Endothelial cell of umbilical vein (primary cell): Measurements from ENCODE around the gene F9. TPM values are rescaled to one million over a fixed set of nuclear protein-coding genes. Genes with fewer than 3 reads are reported as not detected.
A peak's percentile ranks its signal among the peaks of the same experiment; 100 is the strongest.

Source experiments
- BruUV-seq: library from RNA; stranded (reverse); fragments of 400-500 nt; replicated peaks from 2 replicates; lab custom pipeline; 2021; lab: Mats Ljungman, UMichigan
- CTCF ChIA-PET: fragments of 300-600, 350-600 bp; sonication (Branson Sonifier 250); formaldehyde crosslinking; loops from one replicate; lab custom pipeline; 2021; ENCODE audit warnings: antibody characterized with exemption, inconsistent platforms; lab: Charles Lee
- POLR2A ChIA-PET: fragments of 300-600, 350-600 bp; sonication (Branson Sonifier 250); formaldehyde crosslinking; loops from one replicate; lab custom pipeline; 2021; ENCODE audit warnings: antibody characterized with exemption, inconsistent platforms; lab: Charles Lee
- DNase-seq: peaks from one replicate; pipeline ENCODE4 v3.0.0-alpha.2; 2011; ENCODE audit warnings: low read depth, low spot score
- FAIRE-seq: peaks from 2 replicates; lab custom pipeline; 2011; peaks lifted over from hg19 to GRCh38; lab: Jason Lieb, UNC
- H2AFZ ChIP-seq: 2 replicates; pipeline ENCODE4 v1.6.0; 2012; ENCODE audit warnings: low read depth, low read length, control low read depth, inconsistent platforms
- H3K27ac ChIP-seq: 2 replicates; pipeline ENCODE4 v1.5.1; 2011; ENCODE audit warnings: low read depth, mild to moderate bottlenecking, control low read depth, low read length, moderate library complexity; ENCODE audit not compliant: insufficient read depth
- H3K27me3 ChIP-seq, 2 experiments: 2 replicates each; pipeline versions ENCODE4 v1.6.0 to v1.6.1; 2011; ENCODE audit warnings: low read length in 2 of 2, mixed read lengths in 1 of 2; ENCODE audit not compliant: control insufficient read depth in 2 of 2, insufficient read depth in 2 of 2
- H3K36me3 ChIP-seq, 2 experiments: 2 replicates in 1 of 2; 3 replicates in 1 of 2; pipeline ENCODE4 v1.5.1; 2011; ENCODE audit warnings: low read length in 2 of 2, mild to moderate bottlenecking in 1 of 2, moderate library complexity in 1 of 2; ENCODE audit not compliant: control insufficient read depth in 2 of 2, insufficient read depth in 2 of 2; ENCODE audit errors: extremely low read depth in 1 of 2
- H3K4me1 ChIP-seq: 3 replicates; pipeline ENCODE4 v1.5.1; 2011; ENCODE audit warnings: mild to moderate bottlenecking, low read length; ENCODE audit not compliant: control insufficient read depth, insufficient read depth; ENCODE audit errors: extremely low read depth
- H3K4me2 ChIP-seq: 2 replicates; pipeline ENCODE4 v1.6.1; 2011; ENCODE audit warnings: low read length, control low read depth, mixed read lengths; ENCODE audit not compliant: insufficient read depth
- H3K4me3 ChIP-seq, 3 experiments: fragments of 200-600 bp in 1 of 3; sonication (generic), shearing (Covaris generic) in 1 of 3; replicated peaks in 1 of 3; 2 replicates each; pipeline ENCODE4 v1.5.1; 2011 to 2016; ENCODE audit warnings: control low read depth in 3 of 3, low read length in 3 of 3, mild to moderate bottlenecking in 2 of 3, inconsistent platforms in 1 of 3, low read depth in 1 of 3, moderate library complexity in 1 of 3; ENCODE audit not compliant: insufficient read depth in 1 of 3
- H3K79me2 ChIP-seq: 2 replicates; pipeline ENCODE4 v1.6.0; 2012; ENCODE audit warnings: low read length, inconsistent platforms; ENCODE audit not compliant: control insufficient read depth, insufficient read depth
- H3K9ac ChIP-seq: replicated peaks from 2 replicates; pipeline ENCODE3; 2011; ENCODE audit warnings: low read length, control low read depth; ENCODE audit not compliant: insufficient read depth; ENCODE audit errors: extremely low read depth
- H3K9me1 ChIP-seq: replicated peaks from 3 replicates; pipeline ENCODE4 v1.6.0; 2011; ENCODE audit warnings: mild to moderate bottlenecking, low read length; ENCODE audit not compliant: control insufficient read depth, insufficient read depth; ENCODE audit errors: extremely low read depth
- H3K9me3 ChIP-seq: replicated peaks from 2 replicates; pipeline ENCODE4 v1.5.1; 2012; ENCODE audit warnings: low read length, inconsistent platforms; ENCODE audit not compliant: control insufficient read depth, insufficient read depth
- H4K20me1 ChIP-seq: replicated peaks from 2 replicates; pipeline ENCODE3; 2011; ENCODE audit warnings: mild to moderate bottlenecking, low read length; ENCODE audit not compliant: control insufficient read depth, insufficient read depth; ENCODE audit errors: extremely low read depth
- CTCF ChIP-seq, 2 donors: IDR thresholded peaks; 1 replicate in 1 of 2; 2 replicates in 1 of 2; pipeline ENCODE4 v1.5.1; 2011; ENCODE audit warnings: low read length in 2 of 2, mild to moderate bottlenecking in 2 of 2, moderate library complexity in 2 of 2, control low read depth in 1 of 2, inconsistent platforms in 1 of 2, low read depth in 1 of 2; ENCODE audit not compliant: insufficient read depth in 1 of 2; ENCODE audit errors: extremely low read depth in 1 of 2
- EZH2 ChIP-seq: IDR thresholded peaks from 2 replicates; pipeline ENCODE4 v1.6.1; 2012; ENCODE audit warnings: borderline replicate concordance, low read depth, mild to moderate bottlenecking, moderate library complexity, low read length, inconsistent platforms; ENCODE audit not compliant: severe bottlenecking
- FOS ChIP-seq: IDR thresholded peaks from 2 replicates; pipeline ENCODE4 v1.6.1; 2011; ENCODE audit warnings: mild to moderate bottlenecking, low read length, moderate library complexity, borderline replicate concordance; ENCODE audit not compliant: insufficient read depth
- GATA2 ChIP-seq: IDR thresholded peaks from 2 replicates; pipeline ENCODE4 v1.7.0; 2011; ENCODE audit warnings: low read depth, mild to moderate bottlenecking, moderate library complexity, mixed read lengths, low read length; ENCODE audit not compliant: insufficient read length, insufficient read depth
- JUN ChIP-seq: IDR thresholded peaks from 2 replicates; pipeline ENCODE4 v1.6.1; 2011; ENCODE audit warnings: borderline replicate concordance, low read depth; ENCODE audit not compliant: insufficient read length, insufficient read depth
- MYC ChIP-seq: IDR thresholded peaks from one replicate; pipeline ENCODE4 v1.6.1; 2011; ENCODE audit warnings: mild to moderate bottlenecking, low read depth, low read length
- POLR2A ChIP-seq: IDR thresholded peaks from 2 replicates; pipeline ENCODE4 v1.6.1; 2012; ENCODE audit warnings: low read depth, mild to moderate bottlenecking, control low read depth, low read length
- POLR2AphosphoS5 ChIP-seq: IDR thresholded peaks from 2 replicates; pipeline ENCODE4 v1.6.1; 2012; ENCODE audit warnings: low read depth, mild to moderate bottlenecking, control low read depth, low read length, moderate library complexity; ENCODE audit not compliant: insufficient read depth
- dilution Hi-C: fragments of 300-500 bp; cut with MboI; formaldehyde crosslinking; loops from one replicate; pipeline ENCODE4 v1.15.0; 2019; ENCODE audit warnings: low sequenced_read_pairs; ENCODE audit not compliant: extremely low pct_ligation_motif_present
- intact Hi-C: fragments of 100-400 bp; cut with micrococcal nuclease; formaldehyde crosslinking; loops from one replicate; pipeline ENCODE4 v1.10.0; 2022
- polyA plus RNA-seq, 4 experiments: library from polyadenylated mRNA; depleted of rRNA in 3 of 4; stranded (reverse) in 3 of 4; unstranded in 1 of 4; fragments of >200 nt; gene quantifications; 2 replicates each; pipeline versions ENCODE4 v1.2.1 to v1.2.3, GENCODE V29; 2011 to 2012; ENCODE audit warnings: missing spikeins in 1 of 4
- total RNA-seq: library from RNA; stranded (reverse); gene quantifications from 2 replicates; pipeline ENCODE4 v1.2.3, GENCODE V29; 2021
- TF ChIP-seq, protein P1 (sequence below): IDR thresholded peaks from 2 replicates; pipeline ENCODE4 v1.6.1; 2011; ENCODE audit not compliant: insufficient read depth, insufficient read length

The F9 gene
- total and polyA plus RNA-seq, 2 donors (not counting 3 experiments of a cell fraction or from before 2014, with no cell fraction given), result not detected

- no peaks in the 10 kb centered on the region for H3K9me3 ChIP-seq
- H3K27me3 ChIP-seq, result no peaks in the 10 kb centered on the region
- dilution Hi-C loops, result no loop called here
- peak; percentile 81 for FAIRE-seq
- H4K20me1 ChIP-seq, result no peaks in the 10 kb centered on the region
- TF ChIP-seq JUN, result no peak
- no peak for TF ChIP-seq POLR2AphosphoS5
- peak; percentile 13 to 29 for TF ChIP-seq CTCF (IDR thresholded peaks at IDR 0.05; ENCODE audit: extremely low read depth in 1 of 2, insufficient read depth in 1 of 2, low read depth in 1 of 2, low read length in 2 of 2)
- no peak overlapping the region for H3K9ac ChIP-seq
- ChIA-PET CTCF (interaction anchor here (0.9 to 1.3 kb wide), 3 partner anchors 10 to 785 kb away, joined by 3 read pairs; no protein-coding TSS in a partner anchor), POLR2A (no interaction called here)
- no peak overlapping the region for H2AFZ ChIP-seq
- H3K27ac ChIP-seq, result no peak overlapping the region
- no peaks in the 10 kb centered on the region for H3K36me3 ChIP-seq
- intact Hi-C loops, result no loop called here
- H3K4me1 ChIP-seq, result no peaks in the 10 kb centered on the region
- DNase-seq, result peak; percentile 26
- no peak overlapping the region for H3K4me2 ChIP-seq
- BruUV-seq, result no TSS peak
- H3K4me3 ChIP-seq, result no peak overlapping the region
- H3K79me2 ChIP-seq, result no peaks in the 10 kb centered on the region
- H3K9me1 ChIP-seq, result no peaks in the 10 kb centered on the region
These were observed 29.0 kb downstream of the F9 start for GRCh38 chrX:139559383-139560042.

DNA sequence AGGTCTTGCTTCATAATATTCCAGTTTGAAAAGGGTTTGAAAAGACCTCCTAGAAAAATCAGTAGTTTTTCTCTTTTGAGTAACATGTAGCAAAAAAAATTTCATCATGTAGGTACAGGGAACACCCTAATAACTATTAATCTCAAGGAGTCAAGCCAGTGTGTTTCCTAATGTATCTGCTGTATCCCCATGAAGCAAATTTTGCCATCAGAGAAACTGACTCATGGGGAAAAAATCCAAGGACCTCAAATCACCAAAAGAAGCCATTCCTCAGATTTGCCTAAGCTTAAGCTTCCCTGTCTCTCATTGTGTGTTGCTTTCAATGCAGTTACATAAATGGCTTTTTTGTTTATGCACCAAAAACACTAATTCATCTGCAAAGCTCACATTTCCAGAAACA is 29.7 kb downstream of the F9 start:
- H4K20me1 ChIP-seq, result no peaks in the 10 kb centered on the region
- no peaks in the 10 kb centered on the region for H3K27me3 ChIP-seq
- no peaks in the 10 kb centered on the region for H3K79me2 ChIP-seq
- H2AFZ ChIP-seq, result no peak overlapping the region
- H3K4me2 ChIP-seq, result no peak overlapping the region
- H3K9me1 ChIP-seq, result no peaks in the 10 kb centered on the region
- TF ChIP-seq EZH2 (no peak), FOS (no peak), POLR2A (no peak), POLR2AphosphoS5 (no peak), GATA2 (no peak), JUN (no peak), CTCF (IDR thresholded peaks at IDR 0.05; ENCODE audit: extremely low read depth in 1 of 2, insufficient read depth in 1 of 2, low read depth in 1 of 2, low read length in 2 of 2) (no peak), MYC (no peak)
- TF ChIP-seq, protein P1, sequence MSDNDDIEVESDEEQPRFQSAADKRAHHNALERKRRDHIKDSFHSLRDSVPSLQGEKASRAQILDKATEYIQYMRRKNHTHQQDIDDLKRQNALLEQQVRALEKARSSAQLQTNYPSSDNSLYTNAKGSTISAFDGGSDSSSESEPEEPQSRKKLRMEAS, result no peak
- no peaks in the 10 kb centered on the region for H3K36me3 ChIP-seq
- ChIA-PET POLR2A (no interaction called here), CTCF (interaction anchor here (0.9 to 1.3 kb wide), 3 partner anchors 9 to 785 kb away, joined by 3 read pairs; no protein-coding TSS in a partner anchor)
- FAIRE-seq (no peak), DNase-seq (no peak)
- H3K27ac ChIP-seq, result no peak overlapping the region
- no peak overlapping the region for H3K9ac ChIP-seq
- intact Hi-C loops (no loop called here), dilution Hi-C loops (no loop called here)
- BruUV-seq, result no TSS peak
- H3K4me3 ChIP-seq, result no peak overlapping the region
- H3K9me3 ChIP-seq, result no peaks in the 10 kb centered on the region
- no peaks in the 10 kb centered on the region for H3K4me1 ChIP-seq
